ENCODE measurements around the gene PIN1. TPM values are rescaled to one million over a fixed set of nuclear protein-coding genes. Genes with fewer than 3 reads are reported as not detected.
A peak's percentile ranks its signal among the peaks of the same experiment; 100 is the strongest.
"Not testable (repeated sequence)": the region's sequence is repeated elsewhere in the genome, so short reads cannot be mapped to it uniquely, and the experiment has no call there.

The PIN1 gene
- polyA plus RNA-seq, 10 donors: 51.0 to 80.8 (median 59.4) TPM

DNA sequence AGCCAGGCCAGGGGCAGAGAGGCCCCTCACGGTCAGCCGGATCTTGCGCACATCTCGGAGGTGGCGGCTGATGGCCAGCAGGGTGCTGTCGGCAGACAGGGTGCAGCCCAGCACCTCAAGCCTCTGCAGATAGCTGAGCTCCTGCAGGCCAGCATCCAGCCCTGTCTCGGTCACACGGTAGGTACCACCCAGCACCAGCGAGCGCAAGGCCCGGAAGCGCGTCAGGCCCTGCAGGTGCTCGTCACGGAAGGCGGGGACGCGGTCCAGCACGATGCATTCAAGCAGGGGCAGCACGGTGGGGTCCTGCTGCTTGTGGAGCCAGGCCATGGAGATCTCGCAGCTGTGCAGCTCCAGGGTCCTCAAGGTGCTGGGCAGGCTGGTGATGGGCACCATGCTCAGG is 24.0 kb upstream of the PIN1 start:
- DNase-seq: no peak

DNA sequence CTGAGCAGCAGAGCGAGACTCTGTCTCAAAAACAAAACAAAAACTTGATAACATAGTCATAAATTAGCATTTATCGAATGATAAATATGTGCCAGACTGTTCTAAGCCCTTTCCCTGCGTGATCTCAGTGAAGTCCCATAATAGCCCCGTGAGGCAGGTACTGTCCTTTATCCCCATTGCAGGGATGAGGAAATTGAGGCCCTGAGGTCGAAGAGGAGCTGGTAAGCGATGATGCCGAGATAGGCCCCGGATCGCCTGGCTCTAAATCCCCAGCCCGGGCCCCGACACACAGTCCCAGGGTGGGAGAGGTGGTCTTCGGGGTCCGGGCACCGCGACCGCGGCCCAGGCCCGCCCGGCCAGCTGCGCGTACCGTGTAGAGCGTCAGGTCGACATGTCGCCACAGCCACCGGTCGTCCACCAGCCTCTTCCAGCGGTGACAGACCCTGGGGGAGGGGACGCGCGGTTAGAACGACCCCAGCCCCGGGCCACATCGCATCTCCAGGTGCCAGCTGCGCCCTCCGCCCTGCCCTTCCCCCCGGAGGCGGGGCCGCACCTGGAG is 16.9 kb upstream of the PIN1 start:
- DNase-seq: no peak

DNA sequence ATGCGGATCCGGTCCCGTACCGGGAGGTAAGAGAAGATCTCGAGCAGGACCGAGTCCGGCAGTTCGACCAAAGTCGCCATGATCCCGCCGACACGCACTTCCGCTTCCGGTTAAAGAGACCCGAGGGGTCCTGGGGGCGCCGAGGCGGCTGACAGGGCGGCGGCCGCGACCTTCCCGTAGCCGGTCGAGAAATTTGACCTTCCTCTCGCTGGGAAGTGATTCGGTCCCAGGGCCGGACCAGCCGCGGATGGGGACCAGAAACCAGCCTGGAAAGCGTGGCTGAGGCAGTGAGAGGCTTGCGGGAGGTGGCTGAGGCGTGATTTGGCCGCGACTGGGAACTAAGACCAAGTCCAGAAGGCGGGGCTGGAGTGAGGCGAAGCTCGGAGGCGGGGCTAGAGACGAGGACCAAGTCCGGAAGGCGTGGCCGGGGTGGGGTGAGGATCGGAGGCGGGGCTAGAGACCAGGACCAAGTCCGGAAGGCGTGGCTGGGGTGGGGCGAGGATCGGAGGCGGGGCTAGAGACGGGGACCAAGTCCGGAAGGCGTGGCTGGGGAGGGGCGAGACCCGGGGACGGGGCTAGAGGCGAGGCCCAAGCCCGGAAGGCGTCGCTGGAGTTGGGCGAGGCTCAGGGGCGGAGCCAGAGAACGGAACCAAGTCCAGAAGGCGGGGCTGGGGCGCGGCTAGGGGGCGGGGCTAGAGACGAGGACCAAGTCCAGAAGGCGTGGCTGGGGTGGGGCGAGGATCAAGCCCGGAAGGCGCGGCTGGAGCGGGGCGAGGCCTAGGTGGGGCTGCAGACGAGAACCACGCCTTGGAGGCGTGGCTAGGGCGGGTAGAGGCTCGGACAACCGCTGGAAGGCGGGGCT is 16.2 kb upstream of the PIN1 start, which contains the start of gene FBXL12:
TSS of gene FBXL12 (minus strand) at position 346 of the 862 bp plus-strand sequence. CDS start at position 80, 266 bp downstream.
- peak; percentile 99 to 100 (median 100) for DNase-seq

- DNase-seq: no peak
Observed at GRCh38 chr19:9819596-9819909, 15.6 kb upstream of the PIN1 start.

DNA sequence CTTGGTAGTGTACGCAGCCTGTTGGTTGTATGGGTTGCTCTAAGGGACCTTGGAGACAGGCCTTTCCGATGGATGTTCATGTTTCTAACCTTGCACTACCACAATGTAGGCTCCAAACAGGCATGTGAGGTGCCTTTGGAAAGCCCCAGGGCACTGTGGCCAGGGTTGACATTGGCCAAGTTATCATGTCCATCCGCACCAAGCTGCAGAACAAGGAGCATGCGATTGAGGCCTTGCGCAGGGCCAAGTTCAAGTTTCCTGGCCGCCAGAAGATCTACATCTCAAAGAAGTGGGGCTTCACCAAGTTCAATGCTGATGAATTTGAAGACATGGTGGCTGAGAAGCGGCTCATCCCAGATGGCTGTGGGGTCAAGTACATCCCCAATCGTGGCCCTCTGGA is 15.1 kb upstream of the PIN1 start:
- not testable (repeated sequence) for DNase-seq

DNA sequence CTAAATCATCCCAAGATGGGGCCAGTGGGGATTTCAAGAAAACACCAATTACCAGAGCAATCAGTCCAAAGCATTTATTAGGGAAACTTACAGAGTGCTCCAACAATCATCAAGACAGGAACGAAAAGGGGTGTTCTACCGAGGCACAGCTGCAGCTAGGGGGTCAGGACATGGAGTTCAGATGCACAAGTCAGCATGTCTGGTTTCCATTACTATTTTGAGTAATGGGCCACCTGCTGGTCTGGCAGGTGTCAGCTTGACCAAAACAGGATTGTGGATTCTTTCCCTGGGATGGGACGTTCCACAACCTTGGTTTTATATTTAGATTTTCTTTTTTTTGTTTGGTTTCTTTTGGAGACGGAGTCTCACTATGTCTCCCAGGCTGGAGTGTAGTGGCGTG is 11.3 kb upstream of the PIN1 start:
- peak in 2 of 3 donors; percentile 33 to 35 for DNase-seq

GRCh38 chr19:9827289-9828238 is 7.6 kb upstream of the PIN1 start, which contains the start of gene UBL5:
TSS of gene UBL5 (plus strand) at chr19:9827918. CDS start at chr19:9828338, 420 bp downstream.
- peak; percentile 84 to 96 (median 91) for DNase-seq

DNA sequence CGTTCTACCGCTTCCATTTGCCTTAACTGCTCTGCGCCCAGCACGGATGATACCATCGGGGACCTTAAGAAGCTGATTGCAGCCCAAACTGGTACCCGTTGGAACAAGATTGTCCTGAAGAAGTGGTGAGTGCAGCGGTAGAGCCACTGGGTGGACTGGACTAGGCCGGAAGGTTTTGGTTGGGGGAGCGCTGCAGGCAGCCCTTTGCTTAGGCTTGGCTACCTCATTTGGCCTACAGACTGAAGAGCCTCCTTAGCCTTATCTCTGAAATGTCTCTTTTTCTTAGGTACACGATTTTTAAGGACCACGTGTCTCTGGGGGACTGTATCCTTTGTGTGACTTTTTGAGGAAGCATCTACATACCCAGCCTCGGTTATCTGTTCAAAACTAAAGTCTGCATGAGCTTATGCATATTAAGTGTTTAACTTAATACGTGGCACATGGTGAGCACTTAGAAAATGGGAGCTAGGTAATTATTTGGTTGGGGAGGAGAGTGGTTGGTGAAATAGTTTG is 6.5 kb upstream of the PIN1 start:
- DNase-seq: no peak

- DNase-seq: no peak
Observed at GRCh38 chr19:9834307-9834725, 802 bp upstream of the PIN1 start.

DNA sequence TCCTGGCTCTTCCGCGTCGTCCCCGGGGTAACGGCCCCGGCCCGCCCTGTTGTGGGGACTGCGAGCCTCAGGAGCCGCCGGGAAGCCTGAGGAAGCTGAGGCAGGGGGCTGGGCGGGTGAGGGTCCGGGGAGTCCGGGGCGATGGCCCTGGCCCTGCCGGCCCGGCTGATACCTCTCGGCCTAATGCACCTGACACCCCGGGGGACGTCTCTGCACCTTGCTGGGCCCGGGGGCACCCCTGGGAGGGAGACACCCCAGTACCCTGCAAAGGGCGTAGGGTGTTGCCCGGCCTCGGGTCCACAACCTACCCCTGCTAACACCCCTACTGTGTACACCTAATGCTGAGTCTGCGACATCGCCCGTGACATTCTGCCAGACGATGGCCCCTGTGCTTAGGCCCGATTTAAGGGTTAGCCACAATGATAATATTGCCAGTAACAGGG is 410 bp downstream of the PIN1 start:
- DNase-seq: no peak

DNA sequence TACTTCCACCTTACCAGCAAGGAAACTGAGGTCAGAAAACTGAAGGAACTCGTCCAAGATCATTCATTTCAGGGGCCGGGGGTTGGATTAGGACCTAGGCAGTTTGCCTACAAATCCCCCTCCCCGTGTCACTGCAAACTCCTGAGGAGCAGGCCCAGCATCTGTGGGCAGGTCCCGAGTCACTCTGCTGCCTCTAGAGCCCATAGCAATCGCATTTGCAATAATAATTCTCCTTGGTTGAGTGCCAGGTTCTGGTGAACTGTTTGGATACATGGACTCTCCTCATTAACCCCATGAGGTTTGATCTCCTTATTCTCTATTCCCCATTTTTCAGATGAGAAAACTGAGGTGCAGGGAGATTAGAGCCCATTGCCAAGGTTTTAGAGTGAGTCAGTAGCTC is 903 bp downstream of the PIN1 start:
- no peak for DNase-seq

GRCh38 chr19:9838324-9838723 is 3.2 kb downstream of the PIN1 start:
- DNase-seq: no peak

- no peak for DNase-seq
Observed at GRCh38 chr19:9839415-9839814, 4.3 kb downstream of the PIN1 start.

GRCh38 chr19:9842834-9843625 is 7.9 kb downstream of the PIN1 start:
- no peak for DNase-seq

GRCh38 chr19:9843626-9844273 is 8.6 kb downstream of the PIN1 start:
- not testable (repeated sequence) for DNase-seq

DNA sequence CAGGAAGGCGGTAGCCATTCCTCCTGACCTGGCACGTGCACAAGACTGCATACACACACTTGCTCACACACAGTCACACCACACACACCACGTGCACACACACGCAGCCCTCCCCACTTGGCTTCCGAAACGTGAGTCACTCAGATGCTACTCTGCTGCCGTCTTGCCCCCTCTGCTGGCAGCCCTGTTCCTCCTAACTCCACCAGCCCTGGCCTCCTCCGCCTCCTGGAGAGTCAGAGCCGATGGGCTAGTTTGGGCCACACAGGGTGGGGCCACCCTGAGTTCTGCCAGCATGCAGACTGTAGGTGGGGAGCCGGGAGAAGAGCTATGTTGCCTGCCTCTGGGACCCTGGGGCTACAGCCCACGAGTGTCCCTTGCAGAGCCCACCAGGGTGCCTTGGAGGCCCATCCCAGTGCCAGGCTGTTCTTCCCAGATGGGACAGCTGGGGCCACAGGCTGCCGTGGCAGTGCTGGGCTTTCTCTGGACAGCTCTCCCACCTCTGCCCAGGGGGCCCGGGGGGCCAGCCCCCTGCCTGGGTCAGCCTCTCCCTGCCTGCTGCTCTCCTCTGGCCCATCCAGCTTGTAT is 12.1 kb downstream of the PIN1 start:
- peak in 2 of 3 donors; percentile 44 to 78 for DNase-seq

DNA sequence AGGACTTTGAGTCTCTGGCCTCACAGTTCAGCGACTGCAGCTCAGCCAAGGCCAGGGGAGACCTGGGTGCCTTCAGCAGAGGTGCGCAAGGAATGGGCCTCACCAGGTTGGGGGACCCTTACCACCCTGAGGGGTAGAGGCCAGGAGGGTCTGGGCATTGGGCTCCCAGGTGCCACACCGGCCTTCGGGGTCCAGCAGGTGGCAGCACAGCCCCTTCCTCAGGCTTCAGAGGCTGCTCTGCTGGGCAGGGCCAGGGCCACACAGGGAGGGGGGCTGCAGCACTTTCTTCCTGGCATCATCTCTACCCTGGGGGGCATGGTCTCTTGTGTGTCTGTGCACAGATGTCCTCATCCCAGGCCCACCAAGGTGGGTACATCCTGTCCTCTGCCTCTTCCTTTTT is 12.9 kb downstream of the PIN1 start:
- DNase-seq: no peak

GRCh38 chr19:9848762-9849161 is 13.6 kb downstream of the PIN1 start:
- DNase-seq: no peak

GRCh38 chr19:9849791-9850190 is 14.7 kb downstream of the PIN1 start:
- no peak for DNase-seq
